Measurements from ENCODE around the gene LPP.

Gene LPP

DNA sequence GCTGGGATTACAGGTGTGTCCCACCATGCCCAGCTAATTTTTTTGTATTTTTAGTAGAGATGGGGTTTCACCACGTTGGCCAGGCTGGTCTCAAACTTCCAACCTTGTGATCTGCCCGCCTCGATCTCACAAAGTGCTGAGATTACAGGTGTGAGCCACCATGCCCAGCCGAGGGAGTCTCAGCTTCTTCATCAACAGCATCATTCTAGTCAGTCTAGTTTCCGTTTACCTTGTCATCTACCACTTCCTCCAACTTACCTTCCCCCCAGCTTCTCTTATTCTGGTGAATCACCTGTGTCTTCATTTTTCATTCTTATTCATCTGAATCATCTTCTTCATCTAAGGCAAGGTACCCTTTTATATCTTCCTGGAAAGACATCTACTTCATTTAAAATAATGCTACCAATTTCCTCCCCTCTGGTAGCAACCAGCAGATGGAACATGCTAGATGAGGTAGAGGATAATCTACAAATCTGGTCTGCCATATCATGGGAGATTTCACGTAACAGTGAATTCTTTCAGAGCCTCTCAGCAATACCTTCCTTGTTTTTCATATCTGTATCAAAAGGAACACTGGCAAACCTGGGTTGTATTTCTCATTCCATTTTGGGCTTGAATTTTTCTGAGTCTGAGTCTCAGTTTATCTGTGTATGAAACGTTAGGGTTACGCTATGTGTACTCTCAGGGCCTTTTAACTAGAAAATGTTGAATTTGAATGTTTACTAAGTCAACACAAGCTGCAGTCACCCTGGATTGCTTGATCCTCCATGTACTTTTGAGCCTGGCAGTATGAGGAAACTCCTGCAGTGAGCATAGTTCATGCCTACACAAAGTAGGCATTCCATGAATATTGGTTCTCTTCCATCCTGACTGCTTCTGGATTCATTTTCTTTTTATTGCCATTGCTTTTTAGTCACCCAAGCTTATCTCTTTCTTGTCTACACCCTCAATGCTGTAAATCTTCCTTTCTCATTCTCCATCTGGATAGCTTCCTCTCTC, 16.8 kb downstream of the LPP start:
- no peak for DNase-seq (ENCODE audit: low spot score)

DNA sequence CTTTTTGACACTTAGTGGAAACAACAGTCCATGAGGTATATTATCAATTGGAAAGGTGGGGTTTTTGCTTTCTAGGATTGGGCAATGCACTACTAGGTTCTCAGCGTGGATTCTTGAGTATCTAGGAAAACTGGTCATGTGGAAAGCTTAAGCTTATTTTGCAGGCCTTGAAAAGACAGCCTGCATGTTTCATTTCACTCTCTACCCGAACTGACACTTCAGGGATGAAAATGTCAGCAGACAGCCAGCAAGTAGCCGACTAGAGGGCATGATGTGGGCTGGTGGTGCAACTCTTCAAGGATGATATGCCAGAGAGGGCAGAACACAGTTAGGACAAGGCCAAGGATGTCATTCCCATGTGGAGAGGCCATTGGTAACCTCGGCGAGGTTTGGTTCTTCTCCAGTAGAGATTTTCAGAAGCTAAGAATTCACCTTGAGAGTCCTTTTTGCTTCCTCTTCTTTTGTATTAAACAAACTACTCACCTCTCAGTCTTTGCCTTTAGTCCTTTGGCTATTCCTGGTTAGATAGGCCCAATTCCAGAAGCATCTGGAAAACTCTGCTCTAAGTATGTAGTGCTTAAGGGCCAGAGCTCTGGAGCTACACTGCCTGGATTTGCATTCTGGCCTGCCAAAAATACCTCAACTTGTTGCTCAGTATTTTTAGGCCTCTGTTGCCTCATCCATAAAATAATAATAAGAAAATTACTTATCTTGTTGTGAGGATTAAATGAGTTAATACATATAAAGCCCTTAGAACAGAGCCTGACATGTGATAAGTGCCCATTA, 17.9 kb downstream of the LPP start:
- DNase-seq (ENCODE audit: low spot score) = no peak

DNA sequence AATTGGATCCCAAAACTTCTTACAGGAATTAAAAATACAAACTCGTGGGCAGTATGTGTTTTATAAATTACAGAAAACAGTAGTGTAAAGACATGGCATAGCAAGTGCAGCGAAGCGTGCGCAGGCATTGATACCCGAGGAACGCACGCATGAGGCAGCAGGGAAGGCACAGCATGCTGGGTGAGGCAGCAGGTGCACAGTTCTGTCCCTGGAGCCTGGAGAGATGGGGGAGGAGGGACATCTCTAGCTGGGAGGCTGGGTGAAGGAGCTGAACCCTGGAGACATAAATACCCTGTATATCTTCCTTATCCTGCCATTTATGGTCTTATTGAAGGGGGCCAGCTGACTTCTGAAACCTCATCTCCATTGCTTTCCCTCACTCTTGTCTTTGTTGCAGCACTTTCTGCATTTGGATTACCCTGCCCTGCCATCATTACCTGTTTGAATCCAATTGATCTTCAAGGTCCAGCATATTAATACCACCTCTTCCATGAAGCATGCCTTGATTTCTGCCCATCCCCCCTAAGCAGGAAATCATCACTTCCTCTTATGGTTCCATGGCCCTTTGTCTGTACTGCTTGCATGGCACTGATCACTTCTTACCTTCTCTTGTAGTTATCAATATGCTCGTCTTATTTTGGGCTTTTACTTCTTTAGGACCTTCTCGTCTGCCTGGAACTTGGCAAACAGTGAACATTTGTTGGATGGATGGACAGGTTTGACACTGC, 20.5 kb downstream of the LPP start:
- DNase-seq (ENCODE audit: low spot score) = no peak

DNA sequence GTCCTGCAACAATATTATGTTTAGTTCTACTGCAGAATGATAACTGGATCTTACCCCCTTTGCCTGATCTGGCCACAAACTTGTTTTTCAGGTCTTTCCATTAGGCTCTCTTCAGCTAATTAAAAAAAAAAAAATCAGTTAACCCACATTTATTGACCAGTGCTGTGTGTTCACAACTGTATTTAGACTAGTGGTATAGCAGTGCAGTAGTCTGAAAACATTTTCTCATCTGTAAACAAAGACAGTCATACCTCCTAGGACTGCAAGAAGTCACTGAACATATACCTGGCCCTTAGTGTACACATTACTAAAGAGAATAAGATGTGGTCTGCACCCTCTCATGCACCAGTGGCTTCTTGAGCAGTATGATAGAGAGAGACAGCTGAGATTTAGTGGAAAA, 22.5 kb downstream of the LPP start:
- DNase-seq (ENCODE audit: low spot score) = no peak

DNA sequence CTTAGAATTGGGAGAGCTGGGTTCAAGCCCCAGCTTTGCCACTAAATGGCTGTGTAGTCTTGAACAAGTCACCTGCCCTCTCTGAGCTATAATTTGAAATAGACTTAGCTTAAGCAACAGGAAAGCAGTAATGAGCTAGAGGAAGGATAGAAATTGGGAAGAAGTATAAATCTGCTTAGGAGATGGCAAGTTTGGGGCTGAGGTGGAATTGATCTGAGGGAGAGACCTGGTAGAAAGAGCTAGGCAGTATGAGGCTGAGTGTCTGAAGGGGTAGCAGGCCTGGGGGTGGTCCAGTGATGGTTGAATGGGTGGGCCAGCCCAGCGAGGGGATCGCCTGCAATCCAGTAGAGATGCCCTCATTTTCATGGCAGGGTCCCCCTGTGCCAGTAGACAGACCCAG, 22.9 kb downstream of the LPP start:
- DNase-seq (ENCODE audit: low spot score) = no peak

DNA sequence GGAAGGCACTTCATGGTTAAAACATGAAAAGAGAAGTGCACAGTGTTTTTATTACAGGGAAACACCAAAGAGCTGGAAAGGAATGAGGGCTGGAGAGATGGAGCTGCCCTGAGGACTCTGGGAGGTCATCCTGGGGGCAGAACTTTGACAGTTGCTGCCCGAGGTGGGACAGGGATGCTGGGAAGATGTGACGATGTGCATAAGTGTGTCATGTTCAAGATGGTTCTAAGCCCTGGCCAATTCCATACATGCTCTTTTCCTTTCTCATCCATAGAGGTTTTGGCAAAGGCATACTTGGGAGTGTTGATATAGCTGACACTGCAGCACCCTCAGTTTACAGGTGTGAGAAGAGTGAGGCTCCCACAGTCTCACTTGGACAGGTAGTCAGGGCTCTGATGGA, 23.8 kb downstream of the LPP start:
- no peak for DNase-seq (ENCODE audit: low spot score)

DNA sequence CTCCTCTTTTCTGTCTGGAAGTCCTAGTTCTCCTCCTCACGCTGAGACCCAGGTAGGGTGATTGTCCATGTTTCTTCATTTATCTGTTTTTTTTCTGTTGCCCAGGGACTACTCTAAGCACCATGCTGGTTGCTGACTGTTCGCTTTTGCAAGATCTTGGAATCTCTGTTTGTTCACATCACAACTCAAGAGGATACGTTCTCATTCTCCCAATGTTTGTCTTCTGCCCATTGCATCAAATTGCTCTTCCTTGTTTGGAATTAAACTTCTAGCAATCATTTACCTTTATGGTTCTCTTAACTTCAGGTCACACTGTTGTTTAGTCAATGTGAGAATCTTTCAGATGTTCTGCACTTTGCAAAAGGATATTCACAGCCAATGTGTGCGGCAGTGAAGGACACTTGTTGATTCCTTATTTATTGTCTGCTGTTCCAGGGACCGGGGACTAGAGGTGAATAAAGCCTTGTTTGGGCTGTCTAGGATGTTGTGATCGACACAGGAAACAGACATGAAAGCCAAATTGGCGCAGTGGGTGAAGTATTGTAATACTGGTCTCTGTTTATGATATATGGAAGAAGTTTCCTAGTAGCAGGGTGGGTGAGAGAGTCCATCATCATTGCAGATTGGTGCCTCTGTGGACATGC, 24.5 kb downstream of the LPP start:
- DNase-seq (ENCODE audit: low spot score) = no peak

DNA sequence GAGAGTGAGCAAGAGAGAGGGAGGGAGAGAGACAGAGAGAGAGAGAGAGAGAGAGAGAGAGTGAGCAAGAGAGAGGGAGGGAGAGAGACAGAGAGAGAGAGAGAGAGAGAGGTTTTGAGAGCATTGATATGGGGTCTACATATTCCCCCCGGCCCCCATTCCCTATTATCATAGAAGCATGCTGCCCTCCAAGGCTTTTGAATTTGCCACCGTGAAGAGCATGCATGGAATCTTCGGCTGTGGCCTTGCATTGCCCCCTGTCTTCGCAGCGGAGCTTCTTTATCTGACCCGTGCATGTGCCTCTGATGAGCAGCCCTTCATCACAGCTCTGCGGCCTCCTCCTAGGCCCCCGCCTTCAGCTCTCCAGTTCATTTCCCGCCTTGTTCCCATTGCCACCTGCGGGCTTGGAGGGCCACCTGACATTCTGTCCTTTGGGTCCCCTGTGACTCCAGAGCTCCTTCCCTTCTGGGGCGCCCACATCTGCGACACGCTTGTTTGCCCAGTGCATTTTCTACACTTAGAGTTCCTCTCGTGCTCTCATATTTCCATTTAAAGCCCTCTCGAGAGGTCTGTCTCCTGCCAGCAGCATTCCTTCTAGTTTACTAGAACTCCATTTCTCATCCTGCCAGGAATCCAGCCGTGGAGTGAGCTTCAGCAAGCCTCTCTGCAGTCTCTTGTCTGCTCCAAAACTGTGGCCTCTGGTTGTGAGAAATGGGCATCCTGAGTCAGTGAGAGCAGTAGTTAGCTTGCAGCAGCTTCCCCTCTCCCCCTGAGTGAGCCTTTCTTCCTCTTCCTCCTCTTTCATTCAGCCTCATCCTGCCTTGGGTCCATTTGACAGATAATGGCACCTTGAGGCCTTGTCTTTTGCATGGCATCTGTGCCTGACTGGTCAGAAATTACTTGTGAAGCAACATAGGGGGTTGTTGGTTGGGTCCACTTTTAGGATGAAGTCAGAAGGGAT, 25.3 kb downstream of the LPP start:
- DNase-seq (ENCODE audit: low spot score) = peak; percentile 81

DNA sequence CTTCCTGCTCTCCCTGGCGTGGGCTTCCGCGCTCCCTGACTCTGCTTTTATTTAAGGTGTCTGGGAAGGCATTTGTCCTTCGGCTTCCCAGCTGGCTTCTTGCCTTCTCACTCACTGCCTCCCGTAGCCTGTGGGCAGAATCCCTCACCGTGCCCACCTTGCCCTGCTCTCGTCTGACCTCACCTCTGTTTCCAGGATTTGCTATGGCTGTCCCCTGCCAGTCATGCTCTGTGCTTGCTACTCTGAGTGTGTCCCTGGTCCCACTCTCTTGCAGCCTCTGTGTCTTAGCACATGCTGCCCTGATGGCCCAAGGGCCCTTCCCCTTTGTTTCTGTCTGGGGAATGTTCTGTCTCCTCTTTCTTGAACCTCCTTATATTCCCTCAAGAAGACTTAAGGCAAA, 26.2 kb downstream of the LPP start:
- no peak for DNase-seq (ENCODE audit: low spot score)

DNA sequence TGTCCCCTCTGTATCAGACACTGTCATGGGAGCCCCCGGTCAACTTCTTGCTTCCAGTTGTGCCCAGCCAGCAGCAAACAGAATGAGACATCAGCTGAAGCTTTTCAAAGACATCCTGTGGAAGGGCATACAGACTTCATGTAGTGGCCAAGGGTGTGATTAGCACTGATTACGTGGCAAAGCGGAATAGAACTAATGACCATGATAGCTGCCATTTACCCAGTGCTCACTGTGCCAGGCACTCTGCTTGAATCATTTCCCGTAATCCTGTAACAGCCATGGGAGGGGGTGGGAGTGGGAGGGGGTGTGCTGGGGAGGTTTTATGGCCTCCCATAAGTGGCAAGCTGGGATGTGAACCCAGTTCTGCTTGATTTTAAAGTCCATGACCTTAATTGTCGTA, 29.5 kb downstream of the LPP start:
- no peak for DNase-seq (ENCODE audit: low spot score)

DNA sequence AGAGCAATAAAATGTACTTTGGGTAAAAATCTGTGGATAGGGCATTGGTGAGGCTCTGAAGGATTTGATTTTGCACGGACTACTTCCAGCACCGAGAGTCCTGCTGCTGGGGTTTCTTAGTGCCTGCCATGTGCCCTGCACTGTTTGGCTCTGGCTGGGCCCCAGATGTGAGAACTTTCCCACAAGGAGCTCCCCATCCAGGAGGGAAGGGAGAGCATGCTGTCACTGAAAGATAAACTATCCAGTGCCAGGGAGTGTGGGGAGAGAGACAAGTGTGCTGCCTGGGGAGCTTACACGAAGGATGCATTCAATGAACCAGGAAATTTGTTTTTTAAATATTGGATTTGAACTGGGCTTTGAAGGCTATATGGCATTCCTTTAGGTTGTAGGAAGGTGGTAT, 30.2 kb downstream of the LPP start:
- DNase-seq (ENCODE audit: low spot score) = no peak

DNA sequence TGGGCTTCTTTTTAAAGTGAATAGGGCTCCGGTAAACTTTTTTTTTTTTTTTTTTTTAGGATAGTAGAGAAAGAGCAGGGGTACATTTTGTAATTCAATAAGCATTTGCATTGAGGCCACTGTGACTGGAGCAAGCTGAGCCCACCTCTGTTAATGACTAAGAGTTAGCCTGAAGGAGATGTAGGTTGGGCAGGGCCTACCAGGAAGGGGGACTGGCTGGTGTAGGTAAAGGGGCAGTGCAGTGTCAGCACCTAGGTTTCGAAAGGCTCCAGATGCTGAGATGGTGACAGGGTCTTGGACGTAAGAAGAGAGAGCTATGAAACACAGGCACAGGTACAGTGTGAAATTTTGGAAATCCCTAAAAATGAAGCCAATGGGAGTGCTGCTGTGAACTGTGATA, 30.7 kb downstream of the LPP start:
- DNase-seq (ENCODE audit: low spot score) = no peak

DNA sequence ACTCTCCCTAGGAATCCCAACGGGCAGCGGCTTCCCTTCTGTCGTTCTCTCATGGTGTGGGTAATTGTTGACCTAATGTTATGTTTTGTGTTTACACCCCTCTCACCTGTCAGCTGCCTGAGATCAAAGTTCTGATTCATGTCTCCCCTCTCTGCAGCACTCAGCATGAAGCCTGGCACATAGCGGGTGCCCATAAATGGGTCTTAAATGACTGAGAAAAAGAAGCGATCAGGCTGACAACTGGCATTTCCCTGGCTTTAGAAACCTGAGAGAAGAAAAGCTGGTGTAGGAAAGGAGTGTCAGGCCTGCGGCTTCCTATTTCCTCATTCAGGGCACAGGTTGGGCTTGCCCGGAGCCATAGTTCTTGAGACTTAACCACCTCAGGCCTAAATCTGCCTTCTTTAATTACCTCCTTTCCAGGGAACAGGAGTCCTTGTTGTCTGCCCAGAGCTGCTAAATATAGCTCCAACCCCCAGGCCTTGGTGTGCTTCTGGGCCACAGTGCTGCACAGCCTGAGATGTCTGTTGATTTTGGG, 31.8 kb downstream of the LPP start:
- DNase-seq (ENCODE audit: low spot score) = no peak

DNA sequence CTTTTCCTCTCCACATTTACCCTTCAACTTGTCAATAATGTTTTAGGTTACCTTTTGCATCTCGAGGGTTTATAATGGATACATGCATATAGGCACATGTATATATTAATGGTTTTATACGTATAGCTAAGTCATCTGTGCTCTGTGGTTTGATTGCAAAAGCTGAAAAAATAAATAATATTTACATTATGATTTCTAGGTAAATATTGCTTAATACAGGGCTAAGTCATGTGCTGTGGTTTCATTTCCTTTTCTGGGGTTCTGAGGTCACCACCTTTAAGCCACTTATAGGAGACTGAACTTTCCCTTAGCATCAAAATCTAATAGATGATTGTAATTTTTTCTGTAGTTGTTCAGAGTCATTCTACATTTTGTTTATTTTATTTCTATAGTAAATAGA, 33.1 kb downstream of the LPP start:
- no peak for DNase-seq (ENCODE audit: low spot score)

DNA sequence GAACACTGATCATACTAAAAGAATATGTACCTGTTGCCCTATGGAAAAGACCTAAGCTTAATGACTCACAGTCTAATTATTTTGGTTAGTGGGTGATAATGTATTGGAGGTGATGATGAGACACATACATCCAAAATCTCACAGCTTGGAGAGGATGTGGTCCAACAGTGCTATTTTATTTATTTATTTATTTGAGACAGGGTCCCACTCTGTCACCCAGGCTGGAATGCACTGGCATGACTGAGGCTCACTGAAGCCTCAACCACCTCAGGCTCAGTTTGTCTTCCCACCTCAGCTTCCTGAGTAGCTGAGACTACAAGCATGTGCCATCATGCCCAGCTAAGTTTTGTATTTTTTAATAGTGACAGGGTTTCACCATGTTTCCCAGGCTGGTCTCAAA, 35.0 kb downstream of the LPP start:
- DNase-seq (ENCODE audit: low spot score) = no peak

DNA sequence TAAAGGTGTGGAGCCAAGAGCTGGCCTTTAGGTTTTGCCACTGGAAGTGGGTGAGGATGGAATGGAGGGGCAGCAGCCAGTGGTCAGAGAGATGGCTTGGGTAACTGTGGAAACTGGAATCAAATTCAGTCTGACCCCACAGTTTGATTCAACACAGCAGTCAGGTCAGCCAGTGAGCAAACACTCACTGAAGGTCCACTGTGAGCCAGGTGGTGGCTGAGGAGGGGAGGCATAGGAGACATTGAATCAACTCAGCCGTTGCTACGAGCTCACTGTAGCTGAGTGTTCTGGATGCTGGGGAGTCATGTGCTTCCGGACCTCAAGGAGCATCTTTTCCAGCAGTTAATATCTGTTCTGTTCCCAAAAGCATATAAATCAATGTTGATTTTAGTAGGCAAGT, 37.5 kb downstream of the LPP start:
- DNase-seq (ENCODE audit: low spot score) = no peak

DNA sequence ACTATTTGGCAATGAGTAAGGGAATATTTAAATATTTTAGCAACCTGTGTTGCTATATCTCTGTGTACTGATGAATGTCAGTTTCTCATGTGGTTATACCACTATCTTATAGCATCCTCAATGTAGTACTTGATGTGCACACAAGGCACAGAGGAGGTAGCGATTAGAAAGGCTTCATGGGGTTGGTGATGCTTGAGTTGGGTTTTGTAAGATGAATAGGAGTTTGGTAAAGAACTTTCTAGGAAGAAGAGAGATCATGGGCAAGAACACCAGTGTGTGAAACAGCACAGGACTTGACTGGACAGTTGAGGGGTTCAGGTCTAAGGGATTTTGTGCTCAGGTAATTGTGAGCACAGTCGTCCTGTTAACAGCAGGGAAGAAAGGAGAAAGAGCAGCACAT, 38.1 kb downstream of the LPP start:
- DNase-seq (ENCODE audit: low spot score) = no peak

DNA sequence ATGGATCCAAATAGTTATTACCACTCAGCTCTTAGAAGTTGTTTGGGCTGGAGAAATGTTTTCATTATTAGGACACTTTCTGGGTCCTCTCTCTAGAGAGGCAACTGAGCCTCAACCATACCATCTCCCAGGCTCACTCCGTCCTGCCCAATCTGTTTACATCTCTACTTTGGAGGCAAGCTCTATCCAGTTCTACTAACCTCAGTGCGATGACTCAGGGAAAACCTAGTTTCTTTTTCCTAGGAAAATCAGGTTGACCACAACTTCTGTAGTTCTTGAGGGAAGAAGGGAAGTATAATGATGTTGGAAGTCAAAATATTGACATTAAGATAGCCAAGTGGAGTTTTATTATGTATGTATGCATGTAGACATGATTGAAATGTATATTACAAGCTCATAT, 40.4 kb downstream of the LPP start:
- DNase-seq (ENCODE audit: low spot score) = no peak

DNA sequence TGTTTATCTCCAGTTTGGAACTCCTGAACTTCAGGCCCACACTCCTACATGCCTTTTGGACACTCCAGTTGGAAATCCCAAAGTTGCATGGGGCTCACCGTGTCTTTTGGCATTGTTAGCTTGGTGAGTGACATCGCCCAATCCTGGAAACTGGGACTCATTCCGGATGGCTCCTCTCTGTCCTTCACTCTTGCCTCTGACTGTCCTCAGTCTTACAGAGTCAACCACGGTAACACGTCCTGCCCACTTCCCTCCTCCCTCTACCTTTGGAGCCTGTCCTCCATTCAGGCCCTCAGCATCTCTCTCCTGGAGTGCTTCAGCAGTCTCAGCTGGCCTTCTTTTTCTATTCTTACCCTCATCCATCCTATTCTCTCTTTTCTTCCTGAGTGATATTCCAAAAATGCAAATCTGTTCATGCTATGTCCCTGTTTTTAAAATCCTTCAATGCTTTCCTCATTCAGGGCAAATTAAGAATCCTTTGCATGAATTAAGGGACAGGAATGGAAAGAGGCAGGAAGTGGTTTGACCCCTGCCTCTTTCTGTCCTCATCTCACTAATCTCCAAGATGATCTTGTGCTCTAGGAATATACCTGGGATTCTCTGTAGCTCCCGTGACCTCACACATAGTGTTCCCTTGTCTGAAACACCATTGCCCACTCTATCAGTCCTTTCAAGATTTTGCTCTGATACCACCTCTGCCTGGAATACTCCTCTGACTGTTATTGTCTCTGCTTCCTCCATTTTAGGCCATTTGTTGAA, 42.5 kb downstream of the LPP start:
- no peak for DNase-seq (ENCODE audit: low spot score)

DNA sequence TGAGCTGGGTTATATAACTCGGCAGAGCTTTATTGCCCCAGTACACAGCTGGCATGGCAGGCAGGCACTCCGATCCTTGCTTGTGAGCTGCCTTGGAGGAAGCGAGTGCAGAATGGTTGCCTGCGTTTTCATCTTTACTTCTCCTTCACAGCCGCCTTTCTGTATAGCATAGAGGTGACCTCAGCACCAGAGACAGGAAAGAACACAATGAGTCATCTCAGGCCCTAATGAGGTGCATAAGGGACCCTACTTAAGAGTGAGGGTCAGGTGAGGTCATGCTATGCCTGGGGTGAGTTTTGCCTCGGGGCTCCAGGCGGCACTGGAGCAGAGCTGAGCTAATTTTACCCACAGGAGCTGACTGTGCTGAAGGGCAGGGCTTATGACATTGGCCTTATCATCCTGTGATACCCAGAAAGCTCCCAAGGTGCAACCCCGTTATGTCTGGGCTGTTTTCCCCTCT, 43.5 kb downstream of the LPP start:
- no peak for DNase-seq (ENCODE audit: low spot score)

All from AG20443 (cell line).